ENCODE measurements around the gene TIMM17A. TPM values are rescaled to one million over a fixed set of nuclear protein-coding genes. Genes with fewer than 3 reads are reported as not detected.
A peak's percentile ranks its signal among the peaks of the same experiment; 100 is the strongest.

TIMM17A gene
- total RNA-seq, 2 experiments from 2014 or later = 75.8 to 76.8 TPM

DNA sequence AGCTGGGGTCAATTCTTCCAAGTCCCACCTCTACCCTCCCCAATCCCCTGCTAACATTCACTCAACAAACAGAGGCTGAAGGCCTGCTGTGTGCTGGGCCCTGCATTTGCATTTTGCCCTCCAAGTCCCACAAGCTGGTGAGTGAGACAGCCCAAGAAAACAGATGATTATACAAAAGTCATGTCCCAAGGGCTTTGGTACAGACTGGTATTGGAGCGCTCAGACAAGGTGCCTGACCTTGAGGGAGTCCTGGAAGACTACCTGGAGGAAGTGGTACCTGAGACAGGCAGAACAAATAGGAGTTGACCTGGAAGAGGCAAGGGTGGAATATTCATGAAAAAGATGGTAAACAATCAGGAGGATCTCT lies 13.2 kb upstream of the TIMM17A start:
- POLR2A ChIA-PET = no interaction called here
- Mint-ChIP-seq H3K36me3 (ENCODE audit: low read depth) (no peaks in the 10 kb centered on the region), H3K4me3 (no peak overlapping the region), H3K9me3 (no peaks in the 10 kb centered on the region), H3K27me3 (peaks cover 44% of the 10 kb centered on the region), H3K4me1 (ENCODE audit: low read depth) (peaks cover 4% of the 10 kb centered on the region), H3K27ac (no peak overlapping the region)
- intact Hi-C loops (cut with micrococcal nuclease) = no loop called here
- no peak for ATAC-seq
- TF ChIP-seq, protein P1, sequence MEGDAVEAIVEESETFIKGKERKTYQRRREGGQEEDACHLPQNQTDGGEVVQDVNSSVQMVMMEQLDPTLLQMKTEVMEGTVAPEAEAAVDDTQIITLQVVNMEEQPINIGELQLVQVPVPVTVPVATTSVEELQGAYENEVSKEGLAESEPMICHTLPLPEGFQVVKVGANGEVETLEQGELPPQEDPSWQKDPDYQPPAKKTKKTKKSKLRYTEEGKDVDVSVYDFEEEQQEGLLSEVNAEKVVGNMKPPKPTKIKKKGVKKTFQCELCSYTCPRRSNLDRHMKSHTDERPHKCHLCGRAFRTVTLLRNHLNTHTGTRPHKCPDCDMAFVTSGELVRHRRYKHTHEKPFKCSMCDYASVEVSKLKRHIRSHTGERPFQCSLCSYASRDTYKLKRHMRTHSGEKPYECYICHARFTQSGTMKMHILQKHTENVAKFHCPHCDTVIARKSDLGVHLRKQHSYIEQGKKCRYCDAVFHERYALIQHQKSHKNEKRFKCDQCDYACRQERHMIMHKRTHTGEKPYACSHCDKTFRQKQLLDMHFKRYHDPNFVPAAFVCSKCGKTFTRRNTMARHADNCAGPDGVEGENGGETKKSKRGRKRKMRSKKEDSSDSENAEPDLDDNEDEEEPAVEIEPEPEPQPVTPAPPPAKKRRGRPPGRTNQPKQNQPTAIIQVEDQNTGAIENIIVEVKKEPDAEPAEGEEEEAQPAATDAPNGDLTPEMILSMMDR (IDR thresholded peaks at IDR 0.05) = no peak
- DNase-seq = no peak
- CTCF ChIA-PET = interaction anchor here (4.4 kb wide), 1 partner anchor 46 kb away, joined by 17 read pairs; no protein-coding TSS in a partner anchor

DNA sequence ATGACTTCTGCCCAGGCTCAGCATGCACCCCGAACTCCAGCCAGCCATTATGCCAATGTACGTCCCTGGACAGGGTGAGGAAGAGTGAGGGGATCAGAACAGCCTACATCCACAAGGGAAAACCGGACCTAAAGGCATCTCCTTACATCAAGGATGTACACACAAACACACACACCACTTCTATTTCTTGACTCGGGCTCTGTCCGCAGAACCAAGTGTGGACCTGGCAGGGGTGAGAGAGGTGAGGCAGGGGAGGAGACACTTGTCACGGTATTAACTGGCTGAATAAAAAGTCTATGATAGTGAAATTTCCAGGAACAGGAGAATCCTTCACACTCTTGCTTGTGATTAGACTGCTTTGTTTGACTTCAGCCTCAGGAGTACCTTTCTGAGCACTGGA lies 11.3 kb upstream of the TIMM17A start:
- peaks cover 49% of the 10 kb centered on the region for H3K27me3 Mint-ChIP-seq
- H3K9me3 Mint-ChIP-seq = no peaks in the 10 kb centered on the region

DNA sequence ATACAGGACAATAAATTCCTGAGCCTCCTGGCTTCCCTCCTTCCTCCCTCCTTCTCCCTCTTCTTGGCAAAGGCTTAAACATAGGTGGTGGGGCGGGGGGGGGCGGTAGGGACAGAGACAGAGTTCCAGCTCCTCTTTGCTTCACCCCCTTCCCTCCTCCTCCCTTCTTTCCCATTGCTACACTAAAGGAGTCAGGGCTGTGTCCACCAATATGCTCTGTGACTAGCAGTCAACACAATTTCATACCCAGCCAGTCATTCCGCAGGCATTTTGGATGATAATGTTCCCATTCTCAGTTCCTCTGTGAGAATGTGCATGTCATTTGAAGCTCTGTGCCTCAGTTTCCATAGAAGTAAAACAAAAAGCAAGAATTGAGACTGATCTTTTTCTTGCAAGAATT lies 10.7 kb upstream of the TIMM17A start:
- peaks cover 4% of the 10 kb centered on the region for H3K4me1 Mint-ChIP-seq (ENCODE audit: low read depth)
- peaks cover 49% of the 10 kb centered on the region for H3K27me3 Mint-ChIP-seq
- intact Hi-C loops (cut with micrococcal nuclease) = no loop called here
- POLR2A ChIA-PET = no interaction called here
- TF ChIP-seq, protein P1 (IDR thresholded peaks at IDR 0.05) = no peak
- no peaks in the 10 kb centered on the region for H3K9me3 Mint-ChIP-seq
- H3K4me3 Mint-ChIP-seq = no peak overlapping the region
- no peaks in the 10 kb centered on the region for H3K36me3 Mint-ChIP-seq (ENCODE audit: low read depth)
- no peak for DNase-seq
- ATAC-seq = no peak
- CTCF ChIA-PET = interaction anchor here (1.0 to 4.4 kb wide), 9 partner anchors 9 to 52 kb away, joined by 3 to 24 read pairs (median 4); partner anchors contain the start of gene TIMM17A
- H3K27ac Mint-ChIP-seq = no peak overlapping the region

More for the DNA sequence above, 11.3 kb upstream of the TIMM17A start:
- ChIA-PET POLR2A (interaction anchor here (0.6 kb wide), 1 partner anchor 100 kb away, joined by 3 read pairs; no protein-coding TSS in a partner anchor), CTCF (interaction anchor here (1.4 to 4.4 kb wide), 2 partner anchors 48 to 57 kb away, joined by 4 to 17 read pairs; no protein-coding TSS in a partner anchor)
- DNase-seq (no peak), ATAC-seq (no peak)
- Mint-ChIP-seq H3K36me3 (ENCODE audit: low read depth) (no peaks in the 10 kb centered on the region), H3K4me1 (ENCODE audit: low read depth) (peaks cover 4% of the 10 kb centered on the region), H3K27ac (no peak overlapping the region), H3K4me3 (no peak overlapping the region)
- intact Hi-C loops (cut with micrococcal nuclease) = no loop called here
- TF ChIP-seq, protein P1 (IDR thresholded peaks at IDR 0.05) = no peak

DNA sequence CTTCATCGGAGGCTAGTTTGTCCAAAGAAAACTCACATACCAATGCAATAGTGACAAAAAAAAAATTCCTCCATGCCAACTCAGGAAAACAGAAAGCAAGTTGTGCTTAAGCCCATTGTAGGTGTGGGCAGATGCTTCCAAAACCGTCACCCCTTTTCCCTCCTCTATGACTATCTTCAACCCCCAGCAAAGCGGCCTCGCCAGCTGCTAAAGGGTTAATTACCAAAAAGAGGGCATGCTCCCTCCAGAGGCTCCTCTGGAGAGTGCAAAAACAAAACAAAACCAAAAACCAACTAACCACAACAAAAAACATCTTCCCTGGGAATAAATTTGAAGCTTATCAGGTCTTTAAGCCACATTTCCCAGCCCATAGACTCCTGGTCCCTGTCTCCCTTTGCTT lies 10.1 kb upstream of the TIMM17A start:
- Mint-ChIP-seq H3K27ac (no peak overlapping the region), H3K4me3 (no peak overlapping the region), H3K4me1 (ENCODE audit: low read depth) (peaks cover 4% of the 10 kb centered on the region), H3K36me3 (ENCODE audit: low read depth) (no peaks in the 10 kb centered on the region), H3K9me3 (no peaks in the 10 kb centered on the region), H3K27me3 (peaks cover 49% of the 10 kb centered on the region)
- TF ChIP-seq, protein P1 (IDR thresholded peaks at IDR 0.05) = peak; percentile 36
- DNase-seq = no peak
- peak; percentile 39 for ATAC-seq
- CTCF ChIA-PET = interaction anchor here (0.9 to 2.8 kb wide), 11 partner anchors 8 to 62 kb away, joined by 3 to 24 read pairs (median 4); partner anchors contain the start of gene TIMM17A
- POLR2A ChIA-PET = interaction anchor here (1.9 kb wide), 1 partner anchor 10 kb away, joined by 10 read pairs; the partner anchor contains the start of gene TIMM17A
- intact Hi-C loops (cut with micrococcal nuclease) = no loop called here

DNA sequence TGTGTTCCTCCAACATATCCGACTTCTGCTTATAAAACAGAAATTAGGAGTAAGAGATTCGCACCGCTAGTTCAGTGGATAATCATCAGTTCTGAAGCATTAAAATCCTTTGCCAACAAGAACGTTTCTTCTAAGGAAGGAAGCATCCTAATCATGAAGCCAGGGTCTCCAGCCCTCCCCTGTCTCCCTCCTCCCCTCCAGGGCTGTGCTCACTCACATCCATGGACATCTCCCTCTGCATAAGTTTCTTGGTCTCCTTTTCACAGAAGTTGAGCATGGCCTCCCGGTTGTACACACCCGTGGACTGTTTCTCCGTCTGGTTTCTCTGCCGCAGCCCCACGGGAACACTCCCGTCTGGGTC lies 9.5 kb upstream of the TIMM17A start:
- Mint-ChIP-seq H3K27ac (no peak overlapping the region), H3K4me3 (no peak overlapping the region)

More for the DNA sequence above, 9.5 kb upstream of the TIMM17A start:
- H3K27me3 Mint-ChIP-seq = peaks cover 49% of the 10 kb centered on the region
- DNase-seq (no peak), ATAC-seq (no peak)
- H3K4me1 Mint-ChIP-seq (ENCODE audit: low read depth) = peaks cover 4% of the 10 kb centered on the region
- no peaks in the 10 kb centered on the region for H3K9me3 Mint-ChIP-seq
- POLR2A ChIA-PET = interaction anchor here (0.6 to 1.9 kb wide), 3 partner anchors 10 to 200 kb away, joined by 3 to 10 read pairs (median 3); partner anchors contain the start of gene TIMM17A
- TF ChIP-seq, protein P1 (IDR thresholded peaks at IDR 0.05) = no peak
- intact Hi-C loops (cut with micrococcal nuclease) = no loop called here
- no peaks in the 10 kb centered on the region for H3K36me3 Mint-ChIP-seq (ENCODE audit: low read depth)
- CTCF ChIA-PET = interaction anchor here (0.9 to 2.8 kb wide), 11 partner anchors 8 to 63 kb away, joined by 3 to 24 read pairs (median 4); partner anchors contain the start of gene TIMM17A
